Motor neuron (in vitro differentiated cells): ENCODE measurements around the gene NUP133. TPM values are rescaled to one million over a fixed set of nuclear protein-coding genes. Genes with fewer than 3 reads are reported as not detected.

Experiments used
- ATAC-seq, 8 experiments: fragments of 200-7000 bp; cut with Tn5 transposase; replicated peaks in 6 of 8; 2 replicates each; pipeline ENCODE4 v1.8.0; 2021; ENCODE audit warnings: mild to moderate bottlenecking in 8 of 8, moderate library complexity in 8 of 8
- H3K27ac ChIP-seq, 2 donors: fragments of 250-450 bp; sonication (Bioruptor Pico); 2 replicates each; pipeline ENCODE4 v1.9.0; 2021; ENCODE audit warnings: antibody characterized with exemption in 2 of 2, mild to moderate bottlenecking in 2 of 2, moderate library complexity in 1 of 2
- H3K4me1 ChIP-seq, 2 donors: fragments of 250-450 bp; sonication (Bioruptor Pico); replicated peaks in 1 of 2; 2 replicates each; pipeline ENCODE4 v1.6.1; 2021; ENCODE audit warnings: antibody characterized with exemption in 2 of 2, mild to moderate bottlenecking in 2 of 2, moderate library complexity in 1 of 2
- H3K4me3 ChIP-seq, 5 donors: fragments of 250-450 bp; sonication (Bioruptor Pico); 2 replicates each; pipeline ENCODE4 v1.9.0; 2021; ENCODE audit warnings: antibody characterized with exemption in 5 of 5, mild to moderate bottlenecking in 5 of 5, moderate library complexity in 4 of 5
- WGBS, 10 experiments: fragments of 450-650 bp; shearing (Covaris generic); methylation state at CpG; one replicate each; pipeline ENCODE4 v1.0.0; 2022; 5-methylcytosine and 5-hydroxymethylcytosine counted together
- in situ Hi-C, 9 experiments: fragments of 400-800 bp; cut with MboI; loops; one replicate each; pipeline ENCODE4 v1.15.0; 2021; ENCODE audit warnings: low sequenced_read_pairs in 9 of 9, low pct_unique_long_range_greater_than_20kb in 2 of 9; ENCODE audit not compliant: unreplicated experiment in 9 of 9
- total RNA-seq, 8 experiments: library from RNA; unstranded; fragments of 300-600 nt; gene quantifications; 2 replicates each; pipeline versions ENCODE4 v1.2.3 to v1.2.4, GENCODE V29; 2022

The NUP133 gene
- total RNA-seq, 8 experiments from 2014 or later: 19.2 to 53.7 (median 35.8) TPM

DNA sequence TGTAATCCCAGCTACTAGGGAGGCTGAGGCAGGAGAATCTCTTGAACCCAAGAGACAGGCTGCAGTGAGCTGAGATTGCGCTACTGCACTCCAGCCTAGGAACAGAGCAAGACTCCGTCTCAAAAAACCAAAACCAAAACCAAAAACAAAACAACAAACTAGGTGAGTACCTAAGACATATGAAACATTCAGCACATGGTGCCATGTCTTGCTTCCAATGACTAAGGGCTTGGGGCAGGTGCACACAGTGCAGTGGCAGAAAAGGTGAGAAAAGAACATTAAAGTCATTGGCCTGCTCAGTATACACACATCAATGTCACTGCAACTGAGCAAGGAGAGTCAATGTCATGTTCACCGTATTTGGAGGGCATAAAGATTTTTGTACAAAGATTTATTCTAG, 70.1 kb downstream of the NUP133 start:
- no peak for ATAC-seq
- H3K4me3 ChIP-seq: no peak overlapping the region
- peaks cover 0 to 8% of the 10 kb centered on the region in 2 donors for H3K4me1 ChIP-seq
- 33 to 100% (median 100%) methylated on average over 1 to 3 of the region's 3 CpGs; no CpG with 5 or more reads in 1 of the 10 experiments for WGBS, 10 experiments
- in situ Hi-C loops: no loop called here
- H3K27ac ChIP-seq: no peak overlapping the region

- in situ Hi-C loops: no loop called here
- no peak for ATAC-seq
- 100% methylated on average over 2 of the region's 2 CpGs; no CpG with 5 or more reads in 7 of the 10 experiments for WGBS, 10 experiments
These were observed 70.7 kb downstream of the NUP133 start for GRCh38 chr1:229437443-229437842.

DNA sequence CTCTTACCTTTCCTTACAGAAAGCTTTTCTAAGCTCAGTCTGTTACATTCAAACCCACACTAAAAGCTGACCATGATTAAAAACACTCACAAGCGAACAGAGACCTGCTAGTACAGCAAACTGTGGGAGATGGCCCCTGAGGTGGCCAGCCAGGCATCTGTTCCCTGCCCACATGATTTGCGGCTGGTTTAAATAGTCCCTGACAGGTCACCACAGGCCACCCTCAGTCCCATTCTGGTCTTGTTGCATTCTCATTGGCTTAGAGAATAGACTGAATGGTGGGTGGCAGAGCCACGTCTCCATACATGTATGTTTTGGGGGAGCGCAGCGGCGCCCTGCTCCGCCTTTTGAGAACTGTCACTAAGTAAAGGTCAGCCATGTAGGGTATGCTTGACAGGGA, 71.9 kb downstream of the NUP133 start:
- H3K4me1 ChIP-seq: peaks cover 2 to 23% of the 10 kb centered on the region in 2 donors
- H3K4me3 ChIP-seq: no peak overlapping the region
- no peak for ATAC-seq
- no peak overlapping the region for H3K27ac ChIP-seq
- in situ Hi-C loops: no loop called here
- whole genome bisulfite sequencing, 10 experiments: 42 to 100% (median 49%) methylated on average over 1 to 6 of the region's 7 CpGs; no CpG with 5 or more reads in 2 of the 10 experiments

More at GRCh38 chr1:229437443-229437842, 70.7 kb downstream of the NUP133 start:
- no peak overlapping the region for H3K4me3 ChIP-seq
- no peak overlapping the region for H3K27ac ChIP-seq
- peaks cover 0 to 12% of the 10 kb centered on the region in 2 donors for H3K4me1 ChIP-seq

- Histone ChIP-seq H3K27ac (no peak overlapping the region), H3K4me3 (peak overlapping the region in 1 of 5 donors; percentile 9), H3K4me1 (peaks cover 3 to 23% of the 10 kb centered on the region in 2 donors)
- in situ Hi-C loops: no loop called here
- WGBS, 10 experiments: 0% methylated on average over 2 of the region's 27 CpGs; no CpG with 5 or more reads in 9 of the 10 experiments
- ATAC-seq: peak in 6 of 8 experiments; percentile 28 to 77 (median 62)
These were observed 73.5 kb downstream of the NUP133 start for GRCh38 chr1:229434641-229435051.

DNA sequence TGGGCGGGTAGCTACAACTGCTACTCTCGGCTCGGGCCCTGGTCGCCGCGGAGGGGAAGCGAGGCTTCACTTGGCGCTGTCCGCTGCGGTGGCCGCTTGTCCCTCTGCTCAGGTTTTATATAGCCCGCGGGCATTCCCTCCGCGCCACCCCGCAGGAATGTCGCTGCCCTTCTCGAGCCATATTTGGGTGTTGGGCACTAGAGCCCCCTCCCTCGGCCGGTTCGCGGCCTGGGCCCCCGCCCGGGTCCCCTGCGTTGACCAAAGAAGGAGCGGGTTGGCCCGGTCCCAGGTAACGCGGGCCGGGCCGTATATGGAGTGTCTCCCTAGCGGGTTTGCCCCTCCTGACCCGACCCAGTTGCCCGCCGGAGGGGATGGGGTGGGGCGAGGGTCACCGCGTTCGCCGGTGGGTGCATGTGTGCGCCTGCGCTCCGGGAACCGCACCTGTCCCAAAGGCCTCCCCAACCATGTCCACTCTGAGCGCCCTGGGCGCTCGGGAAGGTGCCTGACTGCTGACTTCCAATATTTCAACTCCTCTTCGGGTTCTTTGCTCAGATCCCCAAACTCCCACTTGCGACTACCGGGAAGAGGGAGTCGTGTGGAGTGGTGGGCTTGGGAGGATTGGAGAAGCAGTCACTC, 74.0 kb downstream of the NUP133 start, which contains the start of gene ACTA1:
TSS of gene ACTA1 (minus strand) at position 90 of the 636 bp plus-strand sequence. CDS start 979 bp downstream, outside the sequence.
- peak in 5 of 8 experiments; percentile 1 to 14 (median 6) for ATAC-seq
- in situ Hi-C loops: no loop called here
- Histone ChIP-seq H3K4me3 (peak within 1 kb of the TSS in 1 of 5 donors; percentile 9), H3K4me1 (peaks cover 3 to 23% of the 10 kb centered on the region in 2 donors), H3K27ac (no peak within 1 kb of the TSS)
- 0 to 8% (median 3%) methylated on average over 5 to 15 of the region's 51 CpGs; no CpG with 5 or more reads in 6 of the 10 experiments for WGBS, 10 experiments

- Histone ChIP-seq H3K27ac (no peak overlapping the region), H3K4me3 (no peak overlapping the region), H3K4me1 (peaks cover 3 to 23% of the 10 kb centered on the region in 2 donors)
- in situ Hi-C loops: no loop called here
- ATAC-seq: no peak
- WGBS, 10 experiments: 0 to 60% (median 30%) methylated on average over 1 to 15 of the region's 19 CpGs; no CpG with 5 or more reads in 1 of the 10 experiments
These were observed 74.7 kb downstream of the NUP133 start for GRCh38 chr1:229433364-229434004.

DNA sequence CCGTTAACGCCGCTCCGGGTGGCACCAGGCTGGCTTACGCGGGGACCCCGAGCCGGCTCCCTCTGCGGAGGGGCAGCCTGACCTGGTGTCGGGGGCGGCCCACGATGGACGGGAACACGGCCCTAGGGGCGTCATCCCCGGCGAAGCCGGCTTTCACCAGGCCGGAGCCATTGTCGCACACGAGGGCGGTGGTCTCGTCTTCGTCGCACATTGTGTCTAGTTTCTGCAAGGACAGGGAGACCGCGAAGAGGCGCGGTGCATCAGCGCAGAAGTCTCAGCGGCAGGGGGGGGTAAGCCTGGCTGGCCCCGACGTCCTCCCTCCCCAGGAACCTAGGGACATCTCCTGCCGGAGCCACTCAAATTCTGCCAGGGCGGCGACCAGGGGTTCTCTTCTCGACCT, 75.2 kb downstream of the NUP133 start:
- ATAC-seq: no peak
- 8 to 28% (median 15%) methylated on average over 4 to 19 of the region's 37 CpGs; no CpG with 5 or more reads in 7 of the 10 experiments for WGBS, 10 experiments
- Histone ChIP-seq H3K4me1 (peaks cover 3 to 23% of the 10 kb centered on the region in 2 donors), H3K27ac (no peak overlapping the region), H3K4me3 (no peak overlapping the region)
- in situ Hi-C loops: no loop called here

- ATAC-seq: peak in 4 of 8 experiments; percentile 27 to 57 (median 50)
- WGBS, 10 experiments: 5 to 6% methylated on average over 3 to 8 of the region's 38 CpGs; no CpG with 5 or more reads in 8 of the 10 experiments
- H3K4me1 ChIP-seq: peaks cover 3 to 23% of the 10 kb centered on the region in 2 donors
- no peak overlapping the region for H3K27ac ChIP-seq
- in situ Hi-C loops: no loop called here
- peak overlapping the region; percentile 16 to 33 (median 20) for H3K4me3 ChIP-seq
These were observed 76.1 kb downstream of the NUP133 start for GRCh38 chr1:229432116-229432461.

DNA sequence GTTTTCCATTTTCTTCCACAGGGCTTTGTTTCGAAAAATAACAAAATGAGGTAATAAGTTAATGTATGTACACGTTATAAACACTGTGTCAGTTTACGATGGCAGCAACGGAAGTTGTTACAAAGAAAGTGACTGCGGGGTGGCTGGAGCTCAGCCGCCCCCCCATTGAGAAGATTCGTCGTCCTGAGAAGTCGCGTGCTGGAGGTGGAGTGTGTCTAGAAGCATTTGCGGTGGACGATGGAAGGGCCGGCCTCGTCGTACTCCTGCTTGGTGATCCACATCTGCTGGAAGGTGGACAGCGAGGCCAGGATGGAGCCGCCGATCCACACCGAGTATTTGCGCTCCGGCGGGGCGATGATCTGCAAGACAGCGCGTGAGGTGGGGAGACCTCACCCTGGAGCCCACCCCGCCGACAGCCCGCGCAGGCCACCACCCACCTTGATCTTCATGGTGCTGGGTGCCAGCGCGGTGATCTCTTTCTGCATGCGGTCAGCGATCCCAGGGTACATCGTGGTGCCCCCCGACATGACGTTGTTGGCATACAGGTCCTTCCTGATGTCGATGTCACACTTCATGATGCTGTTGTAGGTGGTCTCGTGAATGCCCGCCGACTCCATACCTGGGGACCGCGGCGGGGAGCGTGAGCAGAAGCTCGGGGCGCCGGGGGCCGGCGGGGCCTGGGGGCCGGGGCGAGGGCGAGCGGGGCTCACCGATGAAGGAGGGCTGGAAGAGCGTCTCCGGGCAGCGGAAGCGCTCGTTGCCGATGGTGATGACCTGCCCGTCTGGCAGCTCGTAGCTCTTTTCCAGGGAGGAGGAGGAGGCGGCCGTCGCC, 76.6 kb downstream of the NUP133 start:
- peak in 4 of 8 experiments; percentile 1 to 26 (median 24) for ATAC-seq
- Histone ChIP-seq H3K27ac (no peak overlapping the region), H3K4me1 (peaks cover 3 to 23% of the 10 kb centered on the region in 2 donors), H3K4me3 (peak overlapping the region; percentile 16 to 33 (median 20))
- in situ Hi-C loops: no loop called here
- WGBS, 10 experiments: 0 to 38% (median 5%) methylated on average over 2 to 41 of the region's 65 CpGs; no CpG with 5 or more reads in 4 of the 10 experiments

DNA sequence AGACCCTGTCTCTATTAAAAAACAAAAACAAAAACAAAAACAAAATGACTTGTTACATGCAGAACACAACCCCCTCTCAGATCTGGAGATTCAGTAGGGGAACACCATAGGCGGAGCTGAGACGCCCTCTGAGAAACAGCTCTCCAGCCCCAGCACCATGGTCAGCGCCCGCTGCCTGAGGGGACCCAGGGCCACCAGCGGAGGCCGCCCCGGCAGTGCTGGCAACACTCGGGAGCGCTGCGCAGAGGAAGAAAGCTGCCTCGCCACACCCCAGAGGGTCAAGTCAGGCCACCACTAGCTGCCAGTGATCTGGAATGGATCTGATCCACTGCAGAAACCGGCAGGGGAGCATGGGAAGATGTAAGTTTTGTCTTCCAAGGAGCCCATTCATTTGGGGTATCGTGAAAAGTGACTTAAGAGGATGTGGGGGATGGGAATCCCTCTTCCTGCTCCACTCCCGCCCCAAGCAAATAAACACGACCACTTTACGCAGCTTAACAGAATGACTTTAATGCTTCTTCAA, 77.3 kb downstream of the NUP133 start:
- in situ Hi-C loops: no loop called here
- 0 to 57% (median 0%) methylated on average over 1 to 16 of the region's 16 CpGs; no CpG with 5 or more reads in 2 of the 10 experiments for WGBS, 10 experiments
- Histone ChIP-seq H3K27ac (no peak overlapping the region), H3K4me1 (peaks cover 3 to 23% of the 10 kb centered on the region in 2 donors), H3K4me3 (no peak overlapping the region)
- ATAC-seq: peak; percentile 49 to 84 (median 58)

DNA sequence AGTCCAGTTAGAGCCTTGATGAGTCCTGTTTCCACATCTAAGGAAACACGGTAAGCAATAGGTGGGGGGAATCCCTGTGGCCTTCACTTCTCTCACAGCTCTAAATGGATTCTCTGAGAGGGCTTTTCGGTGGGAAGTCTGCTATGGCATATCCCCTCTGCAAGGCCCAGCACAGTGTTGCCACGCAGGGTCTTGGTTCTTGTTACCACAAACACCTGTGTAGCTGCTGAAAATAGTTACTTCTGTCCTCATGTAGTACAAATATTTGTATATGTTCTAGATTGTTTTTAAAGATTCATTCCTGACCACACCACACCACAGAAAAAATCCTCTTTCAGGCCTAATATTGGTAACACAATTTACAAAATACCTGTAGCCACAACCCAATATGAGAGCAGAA, 79.9 kb downstream of the NUP133 start:
- Histone ChIP-seq H3K4me1 (peaks cover 3 to 15% of the 10 kb centered on the region in 2 donors), H3K27ac (no peak overlapping the region), H3K4me3 (no peak overlapping the region)
- 33 to 90% (median 49%) methylated on average over 1 to 3 of the region's 3 CpGs; no CpG with 5 or more reads in 2 of the 10 experiments for WGBS, 10 experiments
- in situ Hi-C loops: no loop called here
- ATAC-seq: no peak

DNA sequence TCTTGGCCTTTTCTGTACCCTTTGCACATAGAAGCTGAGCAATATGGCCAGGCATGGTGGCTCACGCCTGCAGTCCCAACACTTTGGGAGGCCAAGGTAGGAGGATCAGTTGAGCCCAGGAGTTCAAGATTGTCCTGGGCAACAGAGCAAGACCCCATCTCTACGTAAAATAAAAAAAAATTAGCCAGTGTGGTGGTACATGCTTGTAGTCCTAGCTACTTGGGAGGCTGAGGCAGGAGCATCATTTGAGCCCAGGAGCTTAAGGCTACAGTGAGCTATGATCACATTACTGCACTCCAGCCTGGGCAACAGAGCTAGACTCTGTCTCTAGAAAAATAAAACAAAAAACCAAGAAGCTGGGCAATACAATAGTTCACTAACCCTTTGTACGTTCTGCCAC, 80.6 kb downstream of the NUP133 start:
- Histone ChIP-seq H3K4me1 (peaks cover 3 to 12% of the 10 kb centered on the region in 2 donors), H3K4me3 (no peak overlapping the region), H3K27ac (no peak overlapping the region)
- in situ Hi-C loops: no loop called here
- no peak for ATAC-seq
- WGBS, 10 experiments: 17 to 87% (median 57%) methylated on average over 1 to 3 of the region's 3 CpGs; no CpG with 5 or more reads in 3 of the 10 experiments
